ENCODE data around the gene AMFR.

AMFR gene

DNA sequence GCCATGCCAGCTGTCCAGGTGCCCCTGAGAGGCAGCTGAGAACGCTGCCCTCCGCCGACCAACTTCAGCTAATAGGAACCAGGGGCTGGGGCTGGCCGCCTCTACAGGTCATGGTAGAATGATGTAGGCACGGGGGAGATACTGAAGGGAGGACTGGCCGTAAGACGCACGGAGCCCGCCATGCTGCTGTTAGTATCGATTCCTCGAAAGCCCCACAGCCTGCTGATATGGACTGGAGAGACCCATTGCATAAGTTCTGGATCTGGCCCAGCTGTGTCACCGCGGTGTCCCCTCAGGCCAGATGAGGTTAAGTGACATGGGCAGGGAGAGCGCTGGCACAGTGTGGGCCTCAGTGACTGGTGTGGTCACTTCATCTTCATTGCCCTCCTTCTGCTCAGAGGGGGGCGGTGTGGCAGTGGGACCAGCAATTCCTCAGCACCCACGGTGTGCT, 75.6 kb downstream of the AMFR start:
- TF ChIP-seq CTCF (IDR thresholded peaks at IDR 0.05; ENCODE audit: control insufficient read depth, extremely low read depth, insufficient read depth): no peak
- no peak overlapping the region for H3K4me3 ChIP-seq (ENCODE audit: low read depth, low read length)
- DNase-seq (ENCODE audit: low read depth): no peak

DNA sequence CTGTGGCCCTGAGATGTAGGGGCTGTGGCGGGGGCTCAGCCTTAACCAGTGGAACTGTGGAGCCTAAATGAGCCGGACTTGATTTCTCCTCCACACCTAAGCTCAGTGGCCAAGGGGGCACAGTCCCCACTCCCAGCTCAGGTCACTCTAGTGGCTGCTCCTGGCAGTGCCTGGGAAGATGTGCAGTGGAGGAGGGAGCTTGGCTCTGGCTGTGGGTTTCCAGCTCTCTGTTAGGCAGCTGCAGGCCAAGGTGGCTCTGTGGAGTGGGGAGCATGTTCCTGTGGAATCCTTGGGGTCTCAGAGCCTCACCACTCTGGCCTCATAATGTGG, 76.3 kb downstream of the AMFR start:
- no peak for TF ChIP-seq CTCF (IDR thresholded peaks at IDR 0.05; ENCODE audit: control insufficient read depth, extremely low read depth, insufficient read depth)
- no peak for DNase-seq (ENCODE audit: low read depth)

DNA sequence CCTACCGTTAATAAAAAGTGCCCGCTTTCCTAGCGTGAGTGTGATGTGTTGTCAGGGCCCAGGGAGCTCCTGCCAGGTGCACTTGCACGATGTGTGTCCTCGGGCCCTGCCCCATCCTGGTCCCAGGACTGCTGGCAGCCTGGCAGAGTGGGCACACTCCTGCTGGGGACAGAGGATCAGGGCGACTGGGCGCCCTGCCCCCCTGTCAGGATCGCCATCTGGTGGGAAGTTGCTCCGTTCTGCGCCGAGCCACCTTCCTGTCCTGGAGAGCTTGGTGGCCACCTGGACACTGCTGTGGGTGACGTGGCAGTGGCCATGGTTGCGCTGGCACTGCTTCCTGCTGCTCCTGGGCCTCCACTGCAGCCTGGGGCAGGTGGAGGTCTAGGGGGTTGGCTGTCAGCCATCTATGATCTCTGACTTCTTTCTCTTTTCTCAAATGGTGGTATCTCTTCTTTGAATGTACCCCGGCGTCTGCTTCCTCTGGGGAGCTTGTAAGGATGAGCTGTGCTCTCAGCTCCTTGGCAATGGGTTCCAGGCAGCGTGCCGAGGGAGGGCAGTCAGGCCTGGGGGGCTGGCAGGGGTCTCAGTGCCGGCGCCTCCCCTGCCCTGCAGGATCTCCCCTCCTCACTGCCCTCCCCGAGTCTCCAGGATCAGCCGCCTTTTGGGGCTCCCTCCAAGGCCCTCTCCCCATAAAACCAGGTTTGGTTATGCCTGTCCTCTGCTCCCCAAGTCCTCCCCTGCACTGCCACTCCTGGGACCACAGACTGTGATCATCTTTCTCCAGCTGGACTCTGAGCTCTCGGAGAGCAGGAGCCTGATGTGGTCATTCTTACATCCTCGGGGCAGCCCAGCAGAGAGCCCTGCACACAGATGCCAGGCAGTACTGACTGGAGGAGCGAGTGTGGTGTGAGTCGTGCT, 76.9 kb downstream of the AMFR start:
- no peak overlapping the region for H3K4me3 ChIP-seq (ENCODE audit: low read depth, low read length)
- no peak for DNase-seq (ENCODE audit: low read depth)
- no peak for TF ChIP-seq CTCF (IDR thresholded peaks at IDR 0.05; ENCODE audit: control insufficient read depth, extremely low read depth, insufficient read depth)

More for the DNA sequence above, 76.3 kb downstream of the AMFR start:
- no peak overlapping the region for H3K4me3 ChIP-seq (ENCODE audit: low read depth, low read length)

DNA sequence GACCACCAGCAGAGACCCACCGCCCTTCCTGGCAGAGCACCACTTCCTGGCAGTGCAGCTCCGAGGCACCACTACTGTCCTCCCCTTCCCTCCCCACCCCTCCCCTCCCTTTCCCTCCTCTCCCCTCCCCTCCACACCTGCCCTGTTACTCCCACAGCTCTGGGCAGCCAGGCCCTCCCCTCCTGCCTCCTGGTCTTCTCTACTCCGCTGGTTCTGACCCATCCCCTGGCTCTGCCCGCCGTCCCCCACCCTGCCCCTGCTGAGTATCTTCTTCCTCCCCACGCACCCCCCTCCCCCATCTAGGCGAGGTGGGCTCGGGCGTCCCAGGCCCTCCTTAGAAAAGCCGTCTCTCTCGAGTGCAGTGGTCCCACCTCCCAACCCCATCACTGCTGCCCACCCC, 77.7 kb downstream of the AMFR start:
- H3K4me3 ChIP-seq (ENCODE audit: low read depth, low read length): no peak overlapping the region
- DNase-seq (ENCODE audit: low read depth): no peak
- no peak for TF ChIP-seq CTCF (IDR thresholded peaks at IDR 0.05; ENCODE audit: control insufficient read depth, extremely low read depth, insufficient read depth)

GRCh38 chr16:56347166-56347565, 78.2 kb downstream of the AMFR start:
- no peak for DNase-seq (ENCODE audit: low read depth)
- TF ChIP-seq CTCF (IDR thresholded peaks at IDR 0.05; ENCODE audit: control insufficient read depth, extremely low read depth, insufficient read depth): no peak
- H3K4me3 ChIP-seq (ENCODE audit: low read depth, low read length): no peak overlapping the region

GRCh38 chr16:56346131-56346890, 79.0 kb downstream of the AMFR start:
- TF ChIP-seq CTCF (IDR thresholded peaks at IDR 0.05; ENCODE audit: control insufficient read depth, extremely low read depth, insufficient read depth): no peak
- DNase-seq (ENCODE audit: low read depth): no peak
- no peak overlapping the region for H3K4me3 ChIP-seq (ENCODE audit: low read depth, low read length)

Measured in LNCaP clone FGC (cell line).